HG02798 (cell line): ENCODE measurements around the gene ZNF212.

Experiments
- ATAC-seq: cut with Tn5 transposase; IDR thresholded peaks from one replicate; pipeline ENCODE4 v1.9.1; 2021; ENCODE audit warnings: mild to moderate bottlenecking; ENCODE audit not compliant: unreplicated experiment, poor library complexity

ZNF212 gene

GRCh38 chr7:149304006-149304405 is 64.6 kb downstream of the ZNF212 start:
- ATAC-seq, result no peak
